GM12878 (cell line): Measurements from ENCODE around the gene SNCB.

ENCODE experiments used
- BMI1 ChIP-seq: fragments of 450-650 bp; IDR thresholded peaks from 2 replicates; pipeline ENCODE4 v1.6.1; 2016; ENCODE audit warnings: mild to moderate bottlenecking, moderate library complexity, borderline replicate concordance
- CREB1 ChIP-seq: IDR thresholded peaks from 2 replicates; pipeline ENCODE4 v1.6.1; 2012; ENCODE audit warnings: low read depth, mild to moderate bottlenecking, inconsistent platforms
- CTCF ChIP-seq, 3 experiments: IDR thresholded peaks in 2 of 3; conservative IDR thresholded peaks in 1 of 3; 2 replicates each; pipeline ENCODE4 v1.5.1; 2011; ENCODE audit warnings: low read depth in 3 of 3, low read length in 3 of 3, mild to moderate bottlenecking in 3 of 3, control low read depth in 2 of 3, moderate library complexity in 2 of 3, inconsistent platforms in 1 of 3, mixed read lengths in 1 of 3; ENCODE audit not compliant: control insufficient read depth in 2 of 3, insufficient read depth in 1 of 3; ENCODE audit errors: extremely low read depth in 1 of 3
- EGR1 ChIP-seq, 2 experiments: IDR thresholded peaks; 1 replicate in 1 of 2; 2 replicates in 1 of 2; pipeline ENCODE4 v1.6.1; 2011 to 2012; ENCODE audit warnings: low read depth in 2 of 2, low read length in 2 of 2, borderline replicate concordance in 1 of 2, mild to moderate bottlenecking in 1 of 2, moderate library complexity in 1 of 2
- EP300 ChIP-seq, 2 experiments: fragments of 150-350 bp in 1 of 2; IDR thresholded peaks; 2 replicates each; pipeline ENCODE4 v1.6.1; 2011 to 2012; ENCODE audit warnings: low read depth in 2 of 2, low read length in 2 of 2, borderline replicate concordance in 1 of 2, improper control_type of control experiment in 1 of 2, inconsistent platforms in 1 of 2; ENCODE audit not compliant: control insufficient read depth in 1 of 2
- JUNB ChIP-seq: IDR thresholded peaks from 2 replicates; pipeline ENCODE4 v1.6.1; 2016; ENCODE audit warnings: antibody characterized with exemption, mild to moderate bottlenecking
- SIX5 ChIP-seq: IDR thresholded peaks from 2 replicates; pipeline ENCODE4 v1.6.1; 2011; ENCODE audit warnings: mild to moderate bottlenecking, low read depth, low read length, moderate library complexity; ENCODE audit not compliant: severe bottlenecking
- SMAD1 ChIP-seq: fragments of 450-650 bp; IDR thresholded peaks from 2 replicates; pipeline ENCODE4 v1.6.1; 2018; ENCODE audit warnings: mild to moderate bottlenecking, low read depth; ENCODE audit not compliant: partially characterized antibody
- SP1 ChIP-seq: IDR thresholded peaks from one replicate; pipeline ENCODE4 v1.6.1; 2011; ENCODE audit warnings: low read depth, low read length
- TARDBP ChIP-seq: IDR thresholded peaks from 2 replicates; pipeline ENCODE4 v1.6.1; 2016; ENCODE audit warnings: borderline replicate concordance
- YY1 ChIP-seq: IDR thresholded peaks from 2 replicates; pipeline ENCODE4 v1.6.1; 2011; ENCODE audit warnings: low read depth, mild to moderate bottlenecking, low read length
- ZNF24 ChIP-seq: fragments of 450-650 bp; IDR thresholded peaks from 2 replicates; pipeline ENCODE4 v1.6.1; 2017; ENCODE audit warnings: antibody characterized with exemption, mild to moderate bottlenecking
- TF ChIP-seq, protein P1 (sequence below): IDR thresholded peaks from 2 replicates; pipeline ENCODE4 v1.6.1; 2011; ENCODE audit warnings: low read depth, low read length, improper control_type of control experiment, borderline replicate concordance
- TF ChIP-seq, protein P2 (sequence below): fragments of 450-650 bp; formaldehyde crosslinking; IDR thresholded peaks from 2 replicates; pipeline ENCODE4 v1.4.0; 2022; ENCODE audit warnings: mild to moderate bottlenecking, moderate library complexity

DNA sequence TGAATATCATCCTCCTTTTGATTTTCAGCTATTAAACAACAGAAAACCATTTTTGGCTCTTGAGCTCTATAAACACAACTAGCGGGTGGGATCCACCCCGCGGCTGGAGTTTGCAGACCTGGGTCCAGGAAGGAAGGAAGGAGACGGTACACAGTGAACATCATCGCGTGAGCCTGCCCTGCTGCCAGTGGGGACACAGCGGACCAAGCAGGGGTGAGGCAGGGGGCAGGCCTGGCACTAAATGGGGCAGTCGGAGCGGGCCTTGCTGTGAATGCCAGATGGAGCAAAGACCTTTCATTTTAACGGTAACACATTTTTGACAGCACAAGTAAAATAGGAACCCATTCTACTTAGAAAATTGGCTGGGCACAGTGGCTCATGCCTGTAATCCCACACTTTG, 31.3 kb upstream of the SNCB start:
- no peak for TF ChIP-seq BMI1
- no peak for TF ChIP-seq YY1
- TF ChIP-seq, protein P1, sequence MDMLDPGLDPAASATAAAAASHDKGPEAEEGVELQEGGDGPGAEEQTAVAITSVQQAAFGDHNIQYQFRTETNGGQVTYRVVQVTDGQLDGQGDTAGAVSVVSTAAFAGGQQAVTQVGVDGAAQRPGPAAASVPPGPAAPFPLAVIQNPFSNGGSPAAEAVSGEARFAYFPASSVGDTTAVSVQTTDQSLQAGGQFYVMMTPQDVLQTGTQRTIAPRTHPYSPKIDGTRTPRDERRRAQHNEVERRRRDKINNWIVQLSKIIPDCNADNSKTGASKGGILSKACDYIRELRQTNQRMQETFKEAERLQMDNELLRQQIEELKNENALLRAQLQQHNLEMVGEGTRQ, result no peak
- no peak for TF ChIP-seq EP300 (IDR thresholded peaks at IDR 0.05; ENCODE audit: borderline replicate concordance in 1 of 2, control insufficient read depth in 1 of 2, low read depth in 2 of 2, low read length in 2 of 2)
- TF ChIP-seq CTCF (IDR thresholded peaks at IDR 0.05 in 2 of 3, conservative IDR thresholded peaks at IDR 0.05 in 1 of 3; ENCODE audit: control insufficient read depth in 2 of 3, extremely low read depth in 1 of 3, insufficient read depth in 1 of 3, low read depth in 3 of 3, low read length in 3 of 3), result no peak
- TF ChIP-seq JUNB, result no peak
- no peak for TF ChIP-seq SP1
- TF ChIP-seq, protein P2, sequence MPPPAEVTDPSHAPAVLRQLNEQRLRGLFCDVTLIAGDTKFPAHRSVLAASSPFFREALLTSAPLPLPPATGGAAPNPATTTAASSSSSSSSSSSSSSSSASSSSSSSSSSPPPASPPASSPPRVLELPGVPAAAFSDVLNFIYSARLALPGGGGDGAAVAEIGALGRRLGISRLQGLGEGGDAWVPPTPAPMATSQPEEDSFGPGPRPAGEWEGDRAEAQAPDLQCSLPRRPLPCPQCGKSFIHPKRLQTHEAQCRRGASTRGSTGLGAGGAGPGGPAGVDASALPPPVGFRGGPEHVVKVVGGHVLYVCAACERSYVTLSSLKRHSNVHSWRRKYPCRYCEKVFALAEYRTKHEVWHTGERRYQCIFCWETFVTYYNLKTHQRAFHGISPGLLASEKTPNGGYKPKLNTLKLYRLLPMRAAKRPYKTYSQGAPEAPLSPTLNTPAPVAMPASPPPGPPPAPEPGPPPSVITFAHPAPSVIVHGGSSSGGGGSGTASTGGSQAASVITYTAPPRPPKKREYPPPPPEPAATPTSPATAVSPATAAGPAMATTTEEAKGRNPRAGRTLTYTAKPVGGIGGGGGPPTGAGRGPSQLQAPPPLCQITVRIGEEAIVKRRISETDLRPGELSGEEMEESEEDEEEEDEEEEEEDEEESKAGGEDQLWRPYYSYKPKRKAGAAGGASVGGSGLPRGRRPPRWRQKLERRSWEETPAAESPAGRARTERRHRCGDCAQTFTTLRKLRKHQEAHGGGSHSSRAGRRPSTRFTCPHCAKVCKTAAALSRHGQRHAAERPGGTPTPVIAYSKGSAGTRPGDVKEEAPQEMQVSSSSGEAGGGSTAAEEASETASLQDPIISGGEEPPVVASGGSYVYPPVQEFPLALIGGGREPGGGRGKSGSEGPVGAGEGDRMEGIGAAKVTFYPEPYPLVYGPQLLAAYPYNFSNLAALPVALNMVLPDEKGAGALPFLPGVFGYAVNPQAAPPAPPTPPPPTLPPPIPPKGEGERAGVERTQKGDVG, result no peak
- TF ChIP-seq EGR1 (IDR thresholded peaks at IDR 0.05; ENCODE audit: borderline replicate concordance in 1 of 2, low read depth in 2 of 2, low read length in 2 of 2), result no peak
- no peak for TF ChIP-seq CREB1
- no peak for TF ChIP-seq TARDBP
- TF ChIP-seq SIX5, result no peak
- TF ChIP-seq ZNF24, result no peak
- no peak for TF ChIP-seq SMAD1
